Stimulated activated CD8-positive, alpha-beta memory T cell treated with anti-CD3 and anti-CD28 coated beads, Interleukin-2, amount 100 ng/mL, for 48 hours (primary cell): ENCODE measurements around the gene C4B.
"Not testable (repeated sequence)": the region's sequence is repeated elsewhere in the genome, so short reads cannot be mapped to it uniquely, and the experiment has no call there.

Experiments used
- DNase-seq, 2 donors: peaks; one replicate each; pipeline ENCODE4 v3.0.0-alpha.2; 2020; ENCODE audit warnings: low read depth in 2 of 2

The C4B gene

GRCh38 chr6:32014547-32014946 lies at the start of gene C4B:
C4B (plus strand) TSS chr6:32014795; CDS start chr6:32014846, 51 bp downstream.
- DNase-seq = not testable (repeated sequence)

- no peak for DNase-seq
Measured at GRCh38 chr6:31965700-31966099, 48.9 kb upstream of the C4B start.

GRCh38 chr6:31966506-31966905 lies 48.1 kb upstream of the C4B start:
- DNase-seq = no peak

- no peak for DNase-seq
Measured at GRCh38 chr6:31966997-31967925, 47.3 kb upstream of the C4B start.

- DNase-seq = no peak
Measured at GRCh38 chr6:31967926-31968320, 46.7 kb upstream of the C4B start.

GRCh38 chr6:31968326-31968725 lies 46.3 kb upstream of the C4B start:
- no peak for DNase-seq

- DNase-seq = no peak
Measured at GRCh38 chr6:31968791-31969711, 45.5 kb upstream of the C4B start.

GRCh38 chr6:31969712-31970603 lies 44.6 kb upstream of the C4B start:
- DNase-seq = no peak

GRCh38 chr6:31970604-31971271 lies 43.9 kb upstream of the C4B start:
- no peak for DNase-seq

GRCh38 chr6:31971279-31971992 lies 43.2 kb upstream of the C4B start:
- DNase-seq = no peak

- DNase-seq = peak; percentile 96
Measured at GRCh38 chr6:31971993-31972708, 42.4 kb upstream of the C4B start, which contains the start of gene DXO. DXO (minus strand) TSS chr6:31972138; CDS start chr6:31971675, 463 bp downstream.

- no peak for DNase-seq
Measured at GRCh38 chr6:31972709-31973350, 41.8 kb upstream of the C4B start.

GRCh38 chr6:31976065-31976464 lies 38.5 kb upstream of the C4B start:
- DNase-seq = not testable (repeated sequence)

- DNase-seq = no peak
Measured at GRCh38 chr6:31977816-31978431, 36.7 kb upstream of the C4B start.

- DNase-seq = no peak
Measured at GRCh38 chr6:31978831-31979230, 35.8 kb upstream of the C4B start.

- DNase-seq = no peak
Measured at GRCh38 chr6:31979238-31979898, 35.2 kb upstream of the C4B start.

GRCh38 chr6:31980195-31980876 lies 34.3 kb upstream of the C4B start:
- not testable (repeated sequence) for DNase-seq
